Small intestine (tissue), 7 donors: ENCODE results near the gene GREB1. TPM values are rescaled to one million over a fixed set of nuclear protein-coding genes. Genes with fewer than 3 reads are reported as not detected.

Source experiments
- DNase-seq, 2 donors: peaks; one replicate each; pipeline versions ENCODE4 v3.0.0 to v3.0.0-alpha.2; 2013
- FAIRE-seq: peaks from 2 replicates; lab custom pipeline; 2012; peaks lifted over from hg19 to GRCh38; lab: Jason Lieb, UNC
- H3K27ac ChIP-seq, 3 donors: one replicate each; pipeline ENCODE4 v1.5.1; 2013; ENCODE audit warnings: low read length in 2 of 3, mild to moderate bottlenecking in 2 of 3, control low read depth in 1 of 3, inconsistent platforms in 1 of 3, low read depth in 1 of 3, moderate library complexity in 1 of 3
- H3K27me3 ChIP-seq, 3 donors: one replicate each; pipeline ENCODE4 v1.6.1; 2013; ENCODE audit warnings: low read length in 3 of 3, inconsistent platforms in 1 of 3; ENCODE audit not compliant: control insufficient read depth in 3 of 3, insufficient read depth in 3 of 3
- H3K36me3 ChIP-seq, 3 donors: one replicate each; pipeline ENCODE4 v1.6.1; 2013; ENCODE audit warnings: low read length in 3 of 3, inconsistent platforms in 1 of 3, low read depth in 1 of 3, mild to moderate bottlenecking in 1 of 3, moderate library complexity in 1 of 3; ENCODE audit not compliant: control insufficient read depth in 3 of 3, insufficient read depth in 2 of 3
- H3K4me1 ChIP-seq, 3 donors: one replicate each; pipeline ENCODE4 v1.6.1; 2013; ENCODE audit warnings: low read length in 2 of 3, inconsistent platforms in 1 of 3, low read depth in 1 of 3, mild to moderate bottlenecking in 1 of 3, moderate library complexity in 1 of 3; ENCODE audit not compliant: control insufficient read depth in 3 of 3, insufficient read depth in 2 of 3
- H3K4me3 ChIP-seq, 3 donors: one replicate each; pipeline ENCODE4 v1.5.1; 2013; ENCODE audit warnings: low read length in 3 of 3, control low read depth in 1 of 3, inconsistent platforms in 1 of 3, low read depth in 1 of 3, mild to moderate bottlenecking in 1 of 3, moderate library complexity in 1 of 3
- H3K9me3 ChIP-seq, 2 donors: one replicate each; pipeline ENCODE4 v1.6.1; 2013; ENCODE audit warnings: low read depth in 1 of 2, low read length in 1 of 2; ENCODE audit not compliant: control insufficient read depth in 2 of 2, insufficient read depth in 1 of 2
- WGBS, 3 donors: extraction: QIAGEN DNeasy Blood & Tissue Kit; methylation state at CpG; one replicate each; pipeline ENCODE4 v1.1.7; 2013; 5-methylcytosine and 5-hydroxymethylcytosine counted together
- polyA plus RNA-seq, 4 donors: library from polyadenylated mRNA; stranded (reverse) in 3 of 4; unstranded in 1 of 4; fragments of 200-250 nt in 3 of 4; fragments of 120-200 nt in 1 of 4; gene quantifications; one replicate each; pipeline versions ENCODE4 v1.2.1 to v1.2.3, GENCODE V29; 2013
- donor health status: healthy with polysubstance abuse.
- donor health status: control.
- donor health status: control.
- donor health status: Bipolar disorder and iron deficiency.
- donor health status: healthy.

The GREB1 gene
- polyA plus RNA-seq, 4 donors = 0.76 to 1.8 (median 1.4) TPM; not detected in 1

GRCh38 chr2:11564816-11565567, 31.1 kb downstream of the GREB1 start:
- FAIRE-seq (no peak), DNase-seq (no peak)
- 65 to 82% (median 70%) methylated on average over 7 of the region's 7 CpGs for WGBS, 3 donors

DNA sequence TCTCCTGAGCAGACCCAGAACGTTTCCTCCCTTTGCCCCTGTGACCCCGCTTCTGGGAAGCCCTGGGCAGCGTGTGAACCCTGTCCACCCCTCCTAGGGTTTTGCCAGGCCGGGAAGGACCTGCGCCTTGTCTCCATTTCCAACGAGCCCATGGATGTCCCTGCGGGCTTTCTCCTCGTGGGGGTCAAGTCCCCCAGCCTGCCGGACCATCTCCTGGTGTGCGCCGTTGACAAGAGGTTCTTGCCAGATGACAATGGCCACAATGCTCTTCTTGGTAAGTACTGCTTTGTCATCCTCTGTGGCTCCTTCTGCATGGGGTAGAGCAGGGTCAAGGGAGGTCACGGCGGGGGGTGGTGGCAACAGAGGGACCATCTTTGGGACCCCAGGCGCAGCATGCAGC, 32.5 kb downstream of the GREB1 start:
- H3K27me3 ChIP-seq = no peaks in the 10 kb centered on the region
- FAIRE-seq (no peak), DNase-seq (no peak)
- no peak overlapping the region for H3K27ac ChIP-seq
- H3K4me1 ChIP-seq = no peaks in the 10 kb centered on the region
- no peaks in the 10 kb centered on the region for H3K36me3 ChIP-seq
- no peaks in the 10 kb centered on the region for H3K9me3 ChIP-seq
- 82 to 89% (median 87%) methylated on average over 14 of the region's 14 CpGs for WGBS, 3 donors
- no peak overlapping the region for H3K4me3 ChIP-seq

More at GRCh38 chr2:11564816-11565567, 31.1 kb downstream of the GREB1 start:
- H3K27me3 ChIP-seq = no peaks in the 10 kb centered on the region
- H3K9me3 ChIP-seq = no peaks in the 10 kb centered on the region
- no peaks in the 10 kb centered on the region for H3K4me1 ChIP-seq
- H3K27ac ChIP-seq = no peak overlapping the region
- no peaks in the 10 kb centered on the region for H3K36me3 ChIP-seq
- no peak overlapping the region for H3K4me3 ChIP-seq

GRCh38 chr2:11567631-11568031, 33.8 kb downstream of the GREB1 start:
- WGBS, 3 donors = 91 to 95% (median 93%) methylated on average over 8 of the region's 8 CpGs
- FAIRE-seq = no peak
- no peak overlapping the region for H3K4me3 ChIP-seq

GRCh38 chr2:11568436-11568835, 34.6 kb downstream of the GREB1 start:
- Histone ChIP-seq H3K27me3 (no peaks in the 10 kb centered on the region), H3K4me1 (no peaks in the 10 kb centered on the region), H3K4me3 (no peak overlapping the region), H3K36me3 (no peaks in the 10 kb centered on the region), H3K9me3 (no peaks in the 10 kb centered on the region), H3K27ac (no peak overlapping the region)
- DNase-seq (no peak), FAIRE-seq (no peak)
- 85 to 87% (median 87%) methylated on average over 10 of the region's 10 CpGs for WGBS, 3 donors

More at GRCh38 chr2:11567631-11568031, 33.8 kb downstream of the GREB1 start:
- H3K4me1 ChIP-seq = no peaks in the 10 kb centered on the region
- no peaks in the 10 kb centered on the region for H3K36me3 ChIP-seq
- no peaks in the 10 kb centered on the region for H3K9me3 ChIP-seq
- DNase-seq = no peak
- no peaks in the 10 kb centered on the region for H3K27me3 ChIP-seq
- no peak overlapping the region for H3K27ac ChIP-seq

DNA sequence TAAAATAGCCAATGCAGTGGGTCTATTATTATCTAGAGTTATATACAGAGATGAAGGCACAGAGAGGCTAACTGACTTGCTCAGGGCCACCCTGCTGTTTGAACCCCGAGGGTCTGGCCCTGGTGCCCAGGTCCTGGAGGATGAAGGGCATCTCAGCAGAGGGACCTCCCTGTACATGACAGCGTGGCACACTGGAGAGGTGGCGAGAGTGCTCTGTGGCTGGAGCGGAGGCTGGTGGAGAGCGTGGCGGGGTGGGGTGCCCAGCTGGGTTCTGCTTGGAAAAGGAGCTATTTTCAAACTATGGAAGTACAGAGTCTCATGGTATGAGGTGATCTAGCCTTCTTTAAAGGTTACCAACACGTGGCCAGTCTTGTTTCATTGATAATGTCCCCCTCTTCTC, 35.8 kb downstream of the GREB1 start:
- no peak overlapping the region for H3K4me3 ChIP-seq
- FAIRE-seq (no peak), DNase-seq (no peak)
- H3K9me3 ChIP-seq = no peaks in the 10 kb centered on the region
- 78 to 91% (median 80%) methylated on average over 7 of the region's 7 CpGs for WGBS, 3 donors
- no peaks in the 10 kb centered on the region for H3K27me3 ChIP-seq
- no peak overlapping the region for H3K27ac ChIP-seq
- no peaks in the 10 kb centered on the region for H3K36me3 ChIP-seq
- H3K4me1 ChIP-seq = no peaks in the 10 kb centered on the region

DNA sequence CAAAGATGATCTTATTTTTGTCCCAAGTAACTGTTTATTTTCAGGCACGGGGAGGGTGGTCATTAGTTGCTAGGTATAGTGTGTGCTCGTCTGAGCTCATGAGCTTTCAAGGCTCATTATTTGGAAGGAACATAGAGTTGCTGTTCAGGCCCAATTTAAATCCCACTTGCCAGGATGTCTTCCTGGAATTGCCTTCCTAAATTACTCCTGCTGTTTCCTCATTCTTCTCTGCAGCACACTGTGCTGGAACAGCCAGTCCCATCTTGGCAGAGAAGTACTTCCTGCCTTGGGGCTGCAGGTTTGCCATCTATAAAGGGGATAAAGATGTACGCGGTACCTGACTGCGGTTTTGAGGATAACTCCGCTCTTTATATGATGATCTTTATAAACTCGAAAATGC, 37.3 kb downstream of the GREB1 start:
- Histone ChIP-seq H3K4me1 (no peaks in the 10 kb centered on the region), H3K27me3 (no peaks in the 10 kb centered on the region), H3K27ac (no peak overlapping the region), H3K36me3 (no peaks in the 10 kb centered on the region), H3K4me3 (no peak overlapping the region), H3K9me3 (no peaks in the 10 kb centered on the region)
- no peak for FAIRE-seq
- no peak for DNase-seq
- 78 to 83% (median 81%) methylated on average over 7 of the region's 7 CpGs for WGBS, 3 donors

DNA sequence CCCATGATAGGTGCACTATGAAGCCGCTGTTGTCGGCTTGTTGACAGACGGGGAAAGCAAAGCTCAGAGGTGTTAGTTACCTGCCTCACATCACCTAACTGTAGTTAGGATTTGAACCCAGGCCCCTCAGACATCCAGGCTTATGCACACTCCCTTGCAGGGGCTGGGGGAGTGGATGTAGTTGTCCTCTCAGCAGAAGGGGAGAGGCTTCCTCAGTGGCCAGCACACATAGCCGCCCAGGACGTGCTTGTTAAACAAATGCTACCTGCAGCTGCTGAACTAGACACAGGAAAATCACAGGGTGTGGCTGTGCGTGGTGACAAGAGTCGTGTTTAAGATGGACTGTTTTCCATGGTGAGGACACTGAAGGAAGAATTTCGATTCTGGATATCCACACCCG, 39.2 kb downstream of the GREB1 start:
- no peak for DNase-seq
- Histone ChIP-seq H3K27me3 (peaks cover 0 to 3% (median 0%) of the 10 kb centered on the region in 3 donors), H3K9me3 (no peaks in the 10 kb centered on the region), H3K36me3 (no peaks in the 10 kb centered on the region), H3K27ac (no peak overlapping the region), H3K4me3 (no peak overlapping the region), H3K4me1 (no peaks in the 10 kb centered on the region)
- 70 to 82% (median 72%) methylated on average over 9 of the region's 9 CpGs for WGBS, 3 donors
- FAIRE-seq = no peak

DNA sequence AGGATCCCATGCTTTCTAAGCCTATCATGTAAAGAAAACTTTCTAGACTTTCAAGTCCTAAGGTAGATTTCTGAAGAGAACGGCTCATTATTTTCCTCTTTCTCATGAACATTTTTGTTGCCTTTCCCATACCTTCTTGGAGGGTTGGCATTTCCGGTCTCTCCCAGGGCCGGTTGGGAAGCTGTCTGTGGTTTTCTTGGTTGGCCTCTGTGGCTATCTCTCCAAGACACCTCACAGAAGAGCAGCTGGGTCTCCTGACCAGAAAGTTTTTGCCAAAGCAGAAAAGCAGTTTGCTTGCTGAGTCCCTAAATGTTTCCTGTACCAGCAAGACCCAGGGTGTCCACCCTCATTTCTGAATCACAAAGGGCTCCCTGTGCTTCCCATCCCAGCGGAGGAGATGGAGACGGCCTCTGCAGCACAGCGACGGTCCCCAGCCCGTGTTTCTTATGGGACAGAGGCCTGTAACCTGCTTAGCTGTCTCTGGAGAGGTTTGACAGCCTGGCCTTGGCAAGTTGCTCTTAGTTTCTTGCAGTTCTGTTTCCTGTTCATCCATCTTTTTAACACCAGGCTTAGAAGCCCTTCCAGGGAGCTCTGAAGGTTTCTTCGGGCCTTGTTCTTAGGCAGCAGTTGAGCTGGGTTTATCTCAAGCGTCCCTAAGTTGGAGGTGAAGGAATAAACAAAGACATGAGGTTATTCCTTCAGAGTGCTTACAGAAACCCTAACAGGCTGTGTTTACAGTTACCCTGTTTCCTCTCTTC, 39.8 kb downstream of the GREB1 start:
- DNase-seq = no peak
- peaks cover 0 to 3% (median 0%) of the 10 kb centered on the region in 3 donors for H3K27me3 ChIP-seq
- FAIRE-seq = no peak
- H3K27ac ChIP-seq = no peak overlapping the region
- H3K4me3 ChIP-seq = no peak overlapping the region
- 78 to 88% (median 85%) methylated on average over 10 of the region's 10 CpGs for WGBS, 3 donors
- no peaks in the 10 kb centered on the region for H3K4me1 ChIP-seq
- no peaks in the 10 kb centered on the region for H3K9me3 ChIP-seq
- H3K36me3 ChIP-seq = no peaks in the 10 kb centered on the region
